Brain microvascular endothelial cell (primary cell): Measurements from ENCODE around the gene CCDC88A.

Source experiments
- DNase-seq: peaks from one replicate; pipeline ENCODE4 v3.0.0-alpha.2; 2020
- H3K27ac ChIP-seq: fragments of 250-450 bp; sonication (Bioruptor Pico); 2 replicates; pipeline ENCODE4 v1.5.1; 2020; ENCODE audit warnings: mild to moderate bottlenecking, moderate library complexity
- H3K27me3 ChIP-seq: fragments of 250-450 bp; sonication (Bioruptor Pico); replicated peaks from 2 replicates; pipeline ENCODE4 v1.5.1; 2020; ENCODE audit warnings: mild to moderate bottlenecking
- H3K36me3 ChIP-seq: fragments of 250-450 bp; sonication (Bioruptor Pico); replicated peaks from 2 replicates; pipeline ENCODE4 v1.5.1; 2020; ENCODE audit warnings: mild to moderate bottlenecking
- H3K4me3 ChIP-seq: 2 replicates; pipeline ENCODE4 v1.5.1; 2011; ENCODE audit warnings: low read depth, mild to moderate bottlenecking, control low read depth, low read length, moderate library complexity
- in situ Hi-C: cut with HindIII; loops from 2 replicates; pipeline ENCODE4 v1.10.0; 2017; ENCODE audit warnings: low sequenced_read_pairs, low pct_ligation_motif_present
- TF ChIP-seq, protein P1 (sequence below): IDR thresholded peaks from 2 replicates; pipeline ENCODE4 v1.5.1; 2011; ENCODE audit warnings: low read depth, mild to moderate bottlenecking, moderate library complexity, low read length, control low read depth, inconsistent platforms; ENCODE audit errors: missing control alignments

The CCDC88A gene

DNA sequence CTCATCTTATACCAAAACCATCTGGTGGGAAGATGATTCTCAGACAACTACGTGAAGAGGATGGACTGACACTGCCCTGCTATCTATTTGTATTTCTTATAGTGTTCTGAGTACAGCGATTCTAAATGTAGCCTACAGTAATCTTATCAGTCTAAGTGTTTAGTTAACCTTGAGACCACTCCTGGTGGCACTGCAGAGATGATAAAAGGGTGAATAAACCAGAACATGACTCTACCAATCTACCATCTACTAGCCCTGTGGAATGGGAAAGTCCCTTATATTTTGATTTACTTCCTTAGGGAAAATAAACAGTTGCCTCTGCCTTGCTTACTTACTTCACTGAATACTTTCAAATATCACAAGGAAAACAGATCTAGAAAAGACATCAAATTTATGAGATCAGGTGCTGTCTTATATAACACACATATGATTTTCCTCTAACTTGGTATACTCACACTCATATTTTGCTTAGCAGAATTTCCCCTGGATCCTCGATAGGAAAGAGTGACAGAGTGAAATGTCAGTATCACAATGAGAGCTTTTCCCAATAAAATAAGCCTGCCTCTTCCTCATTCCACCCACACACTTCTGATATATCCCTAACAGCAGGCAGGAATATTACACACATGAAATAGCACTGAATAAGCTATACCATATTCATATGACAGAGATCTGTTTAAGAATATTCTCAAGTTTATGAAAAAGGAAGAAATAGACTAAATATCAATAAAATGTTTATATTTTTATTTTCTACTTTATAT, 92.0 kb downstream of the CCDC88A start:
- DNase-seq: no peak
- TF ChIP-seq, protein P1, sequence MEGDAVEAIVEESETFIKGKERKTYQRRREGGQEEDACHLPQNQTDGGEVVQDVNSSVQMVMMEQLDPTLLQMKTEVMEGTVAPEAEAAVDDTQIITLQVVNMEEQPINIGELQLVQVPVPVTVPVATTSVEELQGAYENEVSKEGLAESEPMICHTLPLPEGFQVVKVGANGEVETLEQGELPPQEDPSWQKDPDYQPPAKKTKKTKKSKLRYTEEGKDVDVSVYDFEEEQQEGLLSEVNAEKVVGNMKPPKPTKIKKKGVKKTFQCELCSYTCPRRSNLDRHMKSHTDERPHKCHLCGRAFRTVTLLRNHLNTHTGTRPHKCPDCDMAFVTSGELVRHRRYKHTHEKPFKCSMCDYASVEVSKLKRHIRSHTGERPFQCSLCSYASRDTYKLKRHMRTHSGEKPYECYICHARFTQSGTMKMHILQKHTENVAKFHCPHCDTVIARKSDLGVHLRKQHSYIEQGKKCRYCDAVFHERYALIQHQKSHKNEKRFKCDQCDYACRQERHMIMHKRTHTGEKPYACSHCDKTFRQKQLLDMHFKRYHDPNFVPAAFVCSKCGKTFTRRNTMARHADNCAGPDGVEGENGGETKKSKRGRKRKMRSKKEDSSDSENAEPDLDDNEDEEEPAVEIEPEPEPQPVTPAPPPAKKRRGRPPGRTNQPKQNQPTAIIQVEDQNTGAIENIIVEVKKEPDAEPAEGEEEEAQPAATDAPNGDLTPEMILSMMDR: no peak
- H3K27ac ChIP-seq: no peak overlapping the region
- H3K27me3 ChIP-seq: no peaks in the 10 kb centered on the region
- no peak overlapping the region for H3K4me3 ChIP-seq
- in situ Hi-C loops: no loop called here
- H3K36me3 ChIP-seq: no peaks in the 10 kb centered on the region

DNA sequence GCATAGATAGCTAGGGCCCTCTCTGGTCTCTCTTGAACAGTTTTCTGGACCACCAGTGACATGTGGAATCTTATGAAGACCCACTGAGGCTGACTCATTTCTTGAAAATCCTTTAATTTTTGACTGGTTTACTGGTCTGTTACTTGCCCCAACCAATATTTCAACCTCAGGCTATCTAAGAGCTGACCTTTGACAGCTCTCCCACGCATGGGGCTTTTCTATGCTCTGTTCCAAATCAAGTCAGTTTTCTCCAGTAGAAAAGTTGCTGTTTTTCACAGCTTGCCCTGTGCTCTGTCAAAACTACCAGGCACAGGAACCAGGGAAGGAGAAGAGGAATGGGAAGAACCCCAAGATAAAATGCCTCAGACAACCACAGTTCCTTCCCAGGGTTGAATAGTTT, 104.7 kb downstream of the CCDC88A start:
- Histone ChIP-seq H3K36me3 (peaks cover 5% of the 10 kb centered on the region), H3K27ac (no peak overlapping the region), H3K27me3 (no peaks in the 10 kb centered on the region), H3K4me3 (no peak overlapping the region)
- in situ Hi-C loops: no loop called here
- DNase-seq: no peak
- TF ChIP-seq, protein P1: no peak

DNA sequence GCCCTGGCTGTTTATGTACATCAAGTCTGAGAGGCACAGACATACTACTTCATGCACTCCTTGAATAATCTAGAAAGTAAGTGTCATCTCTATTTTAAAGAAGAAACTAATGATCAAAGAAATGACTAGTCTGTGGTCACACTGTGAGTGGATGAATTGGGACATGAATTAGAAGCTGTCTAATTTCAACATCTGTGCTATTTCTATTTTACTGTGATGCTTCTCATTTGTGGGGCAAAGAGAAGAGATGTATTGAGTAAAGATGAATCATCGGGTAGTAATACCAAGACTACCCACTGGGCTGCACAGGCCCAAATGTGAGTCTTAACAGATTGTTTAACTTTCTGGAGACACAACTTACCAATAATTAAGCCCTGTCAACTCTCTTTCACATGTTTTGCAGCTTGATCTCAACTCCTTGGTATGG, 108.2 kb downstream of the CCDC88A start:
- Histone ChIP-seq H3K4me3 (no peak overlapping the region), H3K27ac (no peak overlapping the region), H3K27me3 (no peaks in the 10 kb centered on the region), H3K36me3 (peaks cover 5% of the 10 kb centered on the region)
- TF ChIP-seq, protein P1: peak; percentile 49
- in situ Hi-C loops: no loop called here
- DNase-seq: peak; percentile 23

DNA sequence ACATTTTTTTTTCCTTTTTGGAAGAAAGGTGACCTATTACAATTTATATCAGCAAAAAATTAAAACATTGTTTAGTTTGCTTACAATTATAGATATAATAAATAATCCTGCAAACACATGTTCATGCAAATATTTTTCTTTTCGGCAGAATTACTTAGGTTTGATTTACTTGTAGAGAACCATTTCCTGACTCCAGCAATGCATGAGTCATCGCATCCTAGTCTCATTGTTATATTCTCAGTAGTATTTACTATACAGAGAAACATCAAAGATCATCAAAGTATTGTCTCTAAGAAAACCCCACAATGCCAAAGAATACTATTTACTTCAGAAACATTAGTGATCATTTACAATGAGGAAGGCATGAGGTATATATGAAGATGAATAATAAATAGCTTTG, 110.2 kb downstream of the CCDC88A start:
- Histone ChIP-seq H3K27me3 (no peaks in the 10 kb centered on the region), H3K36me3 (peaks cover 3% of the 10 kb centered on the region), H3K27ac (no peak overlapping the region), H3K4me3 (no peak overlapping the region)
- DNase-seq: peak; percentile 67
- in situ Hi-C loops: no loop called here
- TF ChIP-seq, protein P1: no peak

DNA sequence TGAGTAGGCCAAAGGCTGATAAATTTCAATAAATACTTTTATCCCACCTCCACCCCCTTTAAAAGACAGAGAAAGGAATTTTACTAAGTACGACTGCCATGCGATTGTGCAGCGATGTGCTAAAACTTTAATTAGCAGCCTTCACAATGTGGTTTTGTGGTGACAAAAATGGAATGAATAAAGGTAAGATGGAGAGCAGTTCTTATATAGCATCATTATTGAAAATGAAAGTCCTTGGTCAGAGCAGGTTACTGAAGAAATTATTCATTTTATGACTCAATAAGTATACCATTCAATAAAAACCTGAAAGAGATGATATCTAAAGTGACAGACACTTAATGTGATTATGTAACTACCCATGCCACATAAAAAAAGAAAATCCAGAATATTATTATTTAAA, 117.4 kb downstream of the CCDC88A start:
- DNase-seq: no peak
- no peak overlapping the region for H3K27ac ChIP-seq
- in situ Hi-C loops: no loop called here
- TF ChIP-seq, protein P1: no peak
- peaks cover 10% of the 10 kb centered on the region for H3K36me3 ChIP-seq
- no peak overlapping the region for H3K4me3 ChIP-seq
- H3K27me3 ChIP-seq: no peaks in the 10 kb centered on the region

DNA sequence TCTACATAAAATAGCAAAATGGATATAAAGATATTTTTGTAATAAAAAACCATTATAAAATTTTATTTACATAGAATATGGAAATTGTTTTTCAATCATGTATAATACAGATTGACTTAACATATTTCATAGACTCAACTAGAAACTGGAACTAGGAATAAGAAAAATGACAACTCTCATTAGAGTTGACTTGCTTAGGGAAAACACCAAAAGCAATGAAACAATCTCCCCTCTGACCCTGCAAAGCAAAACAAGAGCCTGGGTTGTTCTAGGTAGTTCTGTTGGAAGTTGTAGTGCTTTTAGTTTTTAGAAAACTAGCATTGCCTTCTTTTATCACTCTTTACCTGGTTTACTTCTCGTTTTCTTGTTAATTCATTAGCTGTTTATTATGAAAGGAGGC, 118.4 kb downstream of the CCDC88A start:
- in situ Hi-C loops: no loop called here
- TF ChIP-seq, protein P1: no peak

More for the DNA sequence above, 118.4 kb downstream of the CCDC88A start:
- H3K36me3 ChIP-seq: peaks cover 10% of the 10 kb centered on the region
- no peak overlapping the region for H3K4me3 ChIP-seq
- no peaks in the 10 kb centered on the region for H3K27me3 ChIP-seq
- no peak overlapping the region for H3K27ac ChIP-seq
- no peak for DNase-seq
